Stimulated activated CD4-positive, alpha-beta T cell treated with anti-CD3 and anti-CD28 coated beads, Interleukin-4, amount 100 ng/mL, for 1 hour (primary cell): ENCODE results near the gene SERPINA5.

ENCODE experiments used
- DNase-seq: peaks from one replicate; pipeline ENCODE4 v3.0.0-alpha.2; 2020

Gene SERPINA5

GRCh38 chr14:94555991-94556390 is 25.2 kb upstream of the SERPINA5 start:
- no peak for DNase-seq

- no peak for DNase-seq
Observed at GRCh38 chr14:94557327-94557726, 23.9 kb upstream of the SERPINA5 start.

GRCh38 chr14:94558842-94559241 is 22.4 kb upstream of the SERPINA5 start:
- no peak for DNase-seq

- no peak for DNase-seq
Observed at GRCh38 chr14:94559638-94560290, 21.5 kb upstream of the SERPINA5 start.

DNA sequence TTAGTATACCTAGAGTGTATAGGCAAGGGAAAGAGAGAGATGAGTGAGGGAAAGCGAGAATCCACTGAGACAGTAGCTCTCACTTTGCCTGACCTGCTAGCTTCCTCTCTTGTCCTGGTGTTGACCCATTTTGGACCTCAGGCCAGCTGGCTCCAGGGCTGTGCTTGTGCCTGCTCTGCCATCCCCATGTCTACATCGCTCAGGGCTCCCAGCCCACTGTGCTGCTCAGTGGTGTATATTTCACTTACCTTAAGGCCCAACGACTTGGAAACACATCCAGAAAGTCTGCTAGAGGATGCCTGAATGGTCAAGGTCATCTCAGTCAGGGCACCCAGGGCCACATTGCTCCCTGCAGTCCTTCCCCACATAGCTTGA is 20.9 kb upstream of the SERPINA5 start:
- no peak for DNase-seq

DNA sequence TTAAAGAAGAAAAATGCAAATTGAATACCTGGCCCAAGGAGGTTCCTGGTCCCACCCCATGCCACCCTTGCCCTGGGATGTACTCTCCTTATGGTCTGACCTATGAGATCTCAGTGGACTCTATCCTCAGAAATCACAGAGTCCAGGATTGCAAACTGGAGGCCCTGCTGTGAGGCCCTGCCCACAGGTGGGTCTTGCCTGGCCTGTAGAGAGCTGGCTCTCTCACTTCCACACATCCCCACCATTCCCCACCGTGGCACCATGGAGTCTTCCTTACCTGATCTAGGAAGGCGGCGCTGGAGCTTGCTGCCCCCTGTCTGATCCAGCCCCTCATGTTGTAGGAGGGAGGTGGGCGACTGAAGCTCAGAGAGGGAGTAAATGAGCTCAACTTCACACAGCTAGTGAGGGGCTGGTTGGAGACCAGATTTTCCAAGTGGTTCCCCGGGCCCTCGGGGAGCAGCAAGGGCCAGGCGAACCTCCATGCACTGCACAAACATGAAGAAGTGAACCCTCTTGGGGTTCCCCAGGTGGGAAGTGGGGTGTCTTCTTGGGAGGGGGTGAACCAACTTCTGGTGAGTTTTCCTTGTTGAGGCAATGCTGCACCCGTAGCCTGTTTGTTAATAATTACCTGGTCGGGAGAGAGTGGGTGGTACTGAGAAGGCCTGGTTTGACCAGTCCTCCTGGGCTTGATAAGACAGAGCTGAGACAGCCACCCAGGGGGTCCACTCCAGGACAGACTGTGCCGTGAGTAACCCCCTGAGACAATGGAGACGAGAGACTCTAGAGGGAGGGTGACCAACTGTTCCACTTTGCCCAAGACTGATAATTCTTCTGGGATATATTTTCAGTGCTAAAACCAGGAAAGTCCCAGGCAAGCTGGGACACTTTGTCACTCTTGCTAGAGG is 20.2 kb upstream of the SERPINA5 start, which contains the start of gene SERPINA4:
TSS of gene SERPINA4 (plus strand) at position 692 of the 905 bp plus-strand sequence. CDS start 2,041 bp downstream, outside the sequence.
- DNase-seq, result no peak

GRCh38 chr14:94561656-94562010 is 19.6 kb upstream of the SERPINA5 start:
- no peak for DNase-seq

- DNase-seq, result no peak
Observed at GRCh38 chr14:94562022-94562421, 19.2 kb upstream of the SERPINA5 start.

DNA sequence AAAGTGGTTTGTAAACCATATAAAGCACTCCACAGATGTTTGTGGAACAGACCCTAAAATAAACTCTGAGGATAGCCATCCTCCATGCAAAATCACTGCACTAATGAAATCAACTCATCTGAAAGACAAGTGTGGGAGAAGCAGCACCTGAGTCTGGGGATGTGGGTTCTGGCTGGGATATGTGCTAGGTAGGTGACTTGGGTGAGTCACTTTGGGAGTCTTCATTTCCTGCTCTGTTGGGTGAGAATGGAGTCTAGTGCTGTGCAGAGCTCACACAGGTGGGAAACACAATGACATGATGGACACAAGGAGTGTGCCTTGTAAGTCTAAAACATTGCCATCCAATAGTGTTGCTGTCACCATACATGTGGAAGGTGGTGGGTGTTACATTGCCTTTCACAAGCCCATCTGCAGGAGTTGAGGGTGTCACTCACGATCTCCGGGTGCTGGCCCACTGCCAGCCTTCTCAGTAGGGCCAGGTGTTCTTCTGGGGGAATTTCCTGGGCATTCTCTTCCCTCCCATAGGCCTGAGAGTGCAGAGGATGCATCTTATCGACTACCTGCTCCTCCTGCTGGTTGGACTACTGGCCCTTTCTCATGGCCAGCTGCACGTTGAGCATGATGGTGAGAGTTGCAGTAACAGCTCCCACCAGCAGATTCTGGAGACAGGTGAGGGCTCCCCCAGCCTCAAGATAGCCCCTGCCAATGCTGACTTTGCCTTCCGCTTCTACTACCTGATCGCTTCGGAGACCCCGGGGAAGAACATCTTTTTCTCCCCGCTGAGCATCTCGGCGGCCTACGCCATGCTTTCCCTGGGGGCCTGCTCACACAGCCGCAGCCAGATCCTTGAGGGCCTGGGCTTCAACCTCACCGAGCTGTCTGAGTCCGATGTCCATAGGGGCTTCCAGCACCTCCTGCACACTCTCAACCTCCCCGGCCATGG is 18.0 kb upstream of the SERPINA5 start:
- no peak for DNase-seq

- no peak for DNase-seq
Observed at GRCh38 chr14:94564381-94564780, 16.8 kb upstream of the SERPINA5 start.

DNA sequence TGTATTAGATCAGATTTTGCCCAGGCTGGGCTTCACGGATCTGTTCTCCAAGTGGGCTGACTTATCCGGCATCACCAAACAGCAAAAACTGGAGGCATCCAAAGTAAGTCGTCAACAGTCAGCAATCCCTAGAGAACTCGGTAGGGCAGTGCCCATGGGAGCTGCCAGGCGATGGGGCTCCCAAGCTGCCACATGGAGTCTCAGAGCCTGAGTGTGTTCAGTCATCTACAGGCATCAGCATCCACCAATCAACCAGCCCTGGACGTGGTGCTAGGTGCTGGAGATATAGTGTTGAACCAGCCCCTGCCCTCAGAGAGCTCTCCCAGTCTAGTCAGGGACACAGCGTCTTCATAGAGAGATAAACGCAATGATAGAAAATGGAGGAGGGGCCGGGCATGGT is 13.0 kb upstream of the SERPINA5 start:
- no peak for DNase-seq

DNA sequence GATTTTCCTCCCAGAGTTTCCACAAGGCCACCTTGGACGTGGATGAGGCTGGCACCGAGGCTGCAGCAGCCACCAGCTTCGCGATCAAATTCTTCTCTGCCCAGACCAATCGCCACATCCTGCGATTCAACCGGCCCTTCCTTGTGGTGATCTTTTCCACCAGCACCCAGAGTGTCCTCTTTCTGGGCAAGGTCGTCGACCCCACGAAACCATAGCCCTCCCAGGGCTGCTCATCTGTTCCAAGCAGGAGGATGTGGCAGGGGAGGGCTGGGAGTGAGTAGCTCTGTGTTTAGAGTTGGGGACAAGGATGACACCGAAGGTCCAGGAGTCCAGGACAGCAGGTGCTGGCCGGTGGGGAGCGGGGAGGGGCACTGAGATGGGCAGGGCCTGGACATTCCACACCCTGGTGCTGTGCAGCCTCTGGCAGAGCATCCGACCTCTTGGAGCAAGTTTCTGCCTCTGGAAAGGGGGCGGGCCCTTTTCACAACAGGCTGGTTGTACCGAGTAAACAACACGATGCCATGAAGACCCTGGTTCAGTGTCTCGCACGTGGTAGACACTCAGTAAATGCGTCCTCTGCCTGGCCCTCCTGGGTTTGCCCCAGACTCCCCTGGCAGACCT is 11.7 kb upstream of the SERPINA5 start:
- no peak for DNase-seq

GRCh38 chr14:94570002-94570400 is 11.2 kb upstream of the SERPINA5 start:
- DNase-seq, result no peak

- DNase-seq, result no peak
Observed at GRCh38 chr14:94570440-94570839, 10.8 kb upstream of the SERPINA5 start.

DNA sequence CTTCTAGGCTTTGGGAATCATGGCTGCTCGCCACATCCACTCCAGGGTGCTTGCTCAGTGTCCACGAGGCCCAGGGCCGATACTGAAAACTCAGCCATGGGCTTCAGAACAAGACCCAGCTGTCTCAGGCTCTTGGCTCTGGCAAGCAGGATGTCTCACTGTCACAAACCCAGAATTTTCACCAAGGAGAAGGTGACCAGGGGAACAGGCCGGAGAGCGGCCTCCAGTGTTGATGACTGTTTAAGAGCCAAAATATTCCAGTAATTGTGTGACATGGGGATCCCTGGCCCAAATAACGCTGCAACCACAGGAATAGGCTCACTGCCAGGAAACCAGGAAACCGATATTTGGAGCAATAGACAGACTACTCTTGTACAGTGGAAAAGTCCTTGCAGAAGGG is 9.8 kb upstream of the SERPINA5 start:
- DNase-seq, result no peak

DNA sequence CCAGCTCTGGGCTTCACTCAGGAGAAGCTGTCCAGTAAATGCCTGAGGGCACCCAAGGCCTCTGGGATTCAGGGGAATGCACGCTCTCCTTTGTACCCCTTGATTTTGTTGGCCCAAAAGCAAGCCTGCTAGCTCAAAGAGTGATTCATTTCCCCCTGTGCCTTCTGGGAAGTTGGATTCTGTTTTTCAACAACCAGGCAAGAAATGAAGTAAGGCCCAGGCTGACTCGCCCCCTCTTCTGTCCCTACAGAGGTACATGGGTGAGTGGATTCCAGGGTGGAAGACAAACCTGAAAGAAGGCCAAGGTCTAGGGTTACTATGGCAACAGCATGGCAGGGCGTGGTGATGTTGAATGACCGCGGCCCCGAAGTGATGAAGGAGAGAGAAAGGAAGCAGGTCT is 9.3 kb upstream of the SERPINA5 start:
- DNase-seq, result no peak

- DNase-seq, result no peak
Observed at GRCh38 chr14:94572637-94573303, 8.5 kb upstream of the SERPINA5 start.

- no peak for DNase-seq
Observed at GRCh38 chr14:94573475-94574277, 7.5 kb upstream of the SERPINA5 start.

GRCh38 chr14:94574336-94574735 is 6.9 kb upstream of the SERPINA5 start:
- DNase-seq, result no peak

- no peak for DNase-seq
Observed at GRCh38 chr14:94575730-94576585, 5.3 kb upstream of the SERPINA5 start.
